ENCODE measurements around the gene SYNJ2. TPM values are rescaled to one million over a fixed set of nuclear protein-coding genes. Genes with fewer than 3 reads are reported as not detected.

SYNJ2 gene
- total and polyA plus RNA-seq, 2 of the 4 experiments (the other 2 are of a cell fraction) = 40.8 to 45.2 TPM

DNA sequence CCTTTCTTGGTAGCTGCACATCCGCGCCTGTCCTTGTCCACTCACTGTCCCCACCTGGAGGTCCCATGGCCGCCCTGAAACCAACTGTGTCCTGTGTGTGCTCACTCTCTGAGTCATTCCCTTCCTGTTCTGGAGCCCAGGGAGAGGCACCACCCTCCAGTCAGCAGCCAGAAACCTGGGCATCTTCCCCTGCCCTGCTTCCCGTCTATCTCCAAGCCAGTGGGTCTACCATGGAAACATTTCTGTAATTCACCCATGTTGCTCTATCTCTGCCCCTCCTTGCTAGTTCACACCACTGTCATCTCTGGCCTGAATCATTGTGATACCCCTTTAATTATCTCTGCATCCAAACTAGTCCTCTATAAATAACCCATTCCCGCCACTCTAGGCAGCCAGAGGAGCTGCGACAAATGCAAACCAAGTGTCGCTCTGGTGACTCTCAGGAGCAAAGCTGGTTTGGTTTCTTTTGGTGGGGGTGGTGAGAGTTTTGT, 28.8 kb upstream of the SYNJ2 start:
- H3K9me1 ChIP-seq (ENCODE audit: insufficient read depth, low read length) = no peaks in the 10 kb centered on the region
- in situ Hi-C loops (cut with MboI; ENCODE audit: low sequenced_read_pairs) (no loop called here), dilution Hi-C loops (cut with HindIII; ENCODE audit: low sequenced_read_pairs, unreplicated experiment) (no loop called here), intact Hi-C loops (cut with micrococcal nuclease) (no loop called here)
- no peak overlapping the region for H3K18ac ChIP-seq (ENCODE audit: low read depth, low read length)
- H2AFZ ChIP-seq (replicated peaks; ENCODE audit: low read length, poor library complexity) = no peak overlapping the region
- ATAC-seq (ENCODE audit: low read depth) = no peak
- no peak overlapping the region; the same call in 1 of the 2 replicates for H3K4ac ChIP-seq (ENCODE audit: low read depth, low read length)
- H3K27ac ChIP-seq (ENCODE audit: insufficient read depth, low read length) = no peak overlapping the region
- H2AK5ac ChIP-seq (ENCODE audit: low read depth, low read length) = no peak overlapping the region
- H3K9ac ChIP-seq (ENCODE audit: low read depth, low read length) = no peak overlapping the region
- H3K14ac ChIP-seq (replicated peaks; ENCODE audit: low read depth, low read length) = 0 out of 2 replicates have a peak overlapping the region, but pooled peaks have one; percentile 22
- H2BK120ac ChIP-seq (ENCODE audit: low read depth, low read length) = no peak overlapping the region
- WGBS, 2 experiments (ENCODE audit: extremely low coverage in 2 of 2, insufficient read length in 1 of 2) = 85% methylated on average over 4 of the region's 7 CpGs; no CpG with 5 or more reads in 1 of the 2 experiments
- TF ChIP-seq CEBPB (IDR thresholded peaks at IDR 0.05; ENCODE audit: low read depth, low read length) (no peak), NFE2L2 (IDR thresholded peaks at IDR 0.05; ENCODE audit: low read depth, low read length) (no peak), MAFK (IDR thresholded peaks at IDR 0.05; ENCODE audit: low read depth, low read length) (no peak), USF2 (IDR thresholded peaks at IDR 0.05; ENCODE audit: low read depth, low read length) (no peak), MAZ (IDR thresholded peaks at IDR 0.05; ENCODE audit: borderline replicate concordance, low read depth, low read length) (no peak), ELK1 (IDR thresholded peaks at IDR 0.05; ENCODE audit: borderline replicate concordance, low read depth, low read length) (no peak), RAD21 (IDR thresholded peaks at IDR 0.05; ENCODE audit: low read length) (no peak), SMC3 (IDR thresholded peaks at IDR 0.05; ENCODE audit: low read depth, low read length) (no peak), MXI1 (IDR thresholded peaks at IDR 0.05; ENCODE audit: borderline replicate concordance, low read depth, low read length) (no peak), BHLHE40 (IDR thresholded peaks at IDR 0.05; ENCODE audit: low read depth, low read length) (no peak), POLR2A (IDR thresholded peaks at IDR 0.05; ENCODE audit: low read depth, low read length) (no peak), RCOR1 (IDR thresholded peaks at IDR 0.05; ENCODE audit: insufficient replicate concordance, low read length) (no peak), RFX5 (IDR thresholded peaks at IDR 0.05; ENCODE audit: low read depth, low read length) (no peak), CHD1 (IDR thresholded peaks at IDR 0.05; ENCODE audit: low read depth, low read length) (no peak), FOS (IDR thresholded peaks at IDR 0.05; ENCODE audit: low read depth, low read length) (no peak)
- TF ChIP-seq, protein P1, sequence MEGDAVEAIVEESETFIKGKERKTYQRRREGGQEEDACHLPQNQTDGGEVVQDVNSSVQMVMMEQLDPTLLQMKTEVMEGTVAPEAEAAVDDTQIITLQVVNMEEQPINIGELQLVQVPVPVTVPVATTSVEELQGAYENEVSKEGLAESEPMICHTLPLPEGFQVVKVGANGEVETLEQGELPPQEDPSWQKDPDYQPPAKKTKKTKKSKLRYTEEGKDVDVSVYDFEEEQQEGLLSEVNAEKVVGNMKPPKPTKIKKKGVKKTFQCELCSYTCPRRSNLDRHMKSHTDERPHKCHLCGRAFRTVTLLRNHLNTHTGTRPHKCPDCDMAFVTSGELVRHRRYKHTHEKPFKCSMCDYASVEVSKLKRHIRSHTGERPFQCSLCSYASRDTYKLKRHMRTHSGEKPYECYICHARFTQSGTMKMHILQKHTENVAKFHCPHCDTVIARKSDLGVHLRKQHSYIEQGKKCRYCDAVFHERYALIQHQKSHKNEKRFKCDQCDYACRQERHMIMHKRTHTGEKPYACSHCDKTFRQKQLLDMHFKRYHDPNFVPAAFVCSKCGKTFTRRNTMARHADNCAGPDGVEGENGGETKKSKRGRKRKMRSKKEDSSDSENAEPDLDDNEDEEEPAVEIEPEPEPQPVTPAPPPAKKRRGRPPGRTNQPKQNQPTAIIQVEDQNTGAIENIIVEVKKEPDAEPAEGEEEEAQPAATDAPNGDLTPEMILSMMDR (conservative IDR thresholded peaks at IDR 0.05; ENCODE audit: low read depth, low read length) = no peak
- H3K79me1 ChIP-seq (ENCODE audit: low read depth in 1 of 2, low read length in 2 of 2) = no peaks in the 10 kb centered on the region
- no peak overlapping the region for H4K5ac ChIP-seq (ENCODE audit: low read depth, low read length)
- H2BK20ac ChIP-seq (ENCODE audit: low read depth, low read length) = no peak overlapping the region
- no peak overlapping the region for H2BK15ac ChIP-seq (ENCODE audit: low read depth, low read length)
- H4K20me1 ChIP-seq (ENCODE audit: insufficient read depth, low read length) = no peaks in the 10 kb centered on the region
- H3K56ac ChIP-seq (ENCODE audit: extremely low read depth, insufficient read depth, low read length) = no peak overlapping the region
- no peak overlapping the region for H3K23ac ChIP-seq (ENCODE audit: low read depth, low read length)
- H4K91ac ChIP-seq (ENCODE audit: insufficient read depth, low read depth, low read length) = no peak overlapping the region
- H3K27me3 ChIP-seq (ENCODE audit: control insufficient read depth, insufficient read depth, low read length) = no peaks in the 10 kb centered on the region
- ChIA-PET POLR2A (ENCODE audit: unreplicated experiment) (no interaction called here), CTCF (no interaction called here)
- peak; percentile 12 for DNase-seq
- H3K4me3 ChIP-seq (ENCODE audit: insufficient read depth, low read depth, low read length) = no peak overlapping the region
- H2AK9ac ChIP-seq (replicated peaks; ENCODE audit: low read depth, low read length, poor library complexity) = no peak overlapping the region
- H4K8ac ChIP-seq (ENCODE audit: low read depth in 2 of 2, low read length in 2 of 2) = no peak overlapping the region
- no peak overlapping the region for H3K4me2 ChIP-seq (ENCODE audit: low read depth, low read length)
- BruUV-seq (replicated peaks) = no TSS peak
- peaks cover 2% of the 10 kb centered on the region for H3K9me3 ChIP-seq (ENCODE audit: control insufficient read depth, insufficient read depth, low read length)
- H2BK5ac ChIP-seq (ENCODE audit: low read depth, low read length, poor library complexity, severe bottlenecking) = no peak overlapping the region
- H3K36me3 ChIP-seq (ENCODE audit: control insufficient read depth, insufficient read depth, low read length) = 0 out of 2 replicates have a peak, but pooled peaks cover 1% of the 10 kb centered on the region
- no peaks in the 10 kb centered on the region for H3K4me1 ChIP-seq (ENCODE audit: control insufficient read depth, insufficient read depth, low read length)
